ENCODE measurements around the gene SPOCK3. TPM values are rescaled to one million over a fixed set of nuclear protein-coding genes. Genes with fewer than 3 reads are reported as not detected.
A peak's percentile ranks its signal among the peaks of the same experiment; 100 is the strongest.

The SPOCK3 gene
- total and polyA plus RNA-seq, 7 donors: 0.39 to 3.9 (median 1.4) TPM; not detected in 2

DNA sequence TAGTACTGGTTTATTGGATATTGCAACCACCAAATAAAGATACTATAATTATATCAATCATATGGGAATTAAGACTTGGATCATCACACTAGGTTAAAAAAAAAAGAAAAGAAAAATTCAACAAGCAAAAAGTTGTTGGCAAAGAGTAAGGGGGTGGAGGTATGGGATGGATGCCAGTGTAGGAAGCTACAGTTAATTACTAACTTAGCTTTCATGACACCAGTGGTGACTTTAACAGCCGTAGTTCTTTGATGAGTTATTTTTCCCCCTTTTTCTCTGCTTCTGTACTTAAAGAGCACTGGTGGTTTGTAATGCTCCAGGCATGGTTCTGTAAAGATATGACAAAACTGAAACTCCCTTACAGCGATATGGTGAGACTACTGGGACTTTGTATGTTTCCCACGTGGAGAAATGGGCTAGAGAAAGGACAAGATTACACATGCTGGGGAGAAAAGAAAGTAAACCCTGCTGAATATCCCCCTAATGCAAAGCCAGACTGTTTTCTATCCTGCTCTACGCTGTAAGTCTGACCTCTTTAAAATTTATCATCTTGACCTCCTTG, 210.8 kb downstream of the SPOCK3 start:
- intact Hi-C loops (cut with DNase I): loop anchor here (5.0 kb wide), 1 partner anchor 1129 kb away; no protein-coding TSS in a partner anchor
- Histone ChIP-seq H3K4me3 (no peak overlapping the region), H3K27ac (no peak overlapping the region), H3K36me3 (no peaks in the 10 kb centered on the region), H3K9me3 (no peaks in the 10 kb centered on the region), H3K27me3 (no peaks in the 10 kb centered on the region), H3K4me1 (no peaks in the 10 kb centered on the region)
- 30 to 56% methylated on average over 4 of the region's 4 CpGs for WGBS, 2 donors
- DNase-seq: no peak
- no peak for TF ChIP-seq POLR2A (IDR thresholded peaks at IDR 0.05)
- TF ChIP-seq POLR2AphosphoS5 (IDR thresholded peaks at IDR 0.05): no peak
- TF ChIP-seq, protein P1, sequence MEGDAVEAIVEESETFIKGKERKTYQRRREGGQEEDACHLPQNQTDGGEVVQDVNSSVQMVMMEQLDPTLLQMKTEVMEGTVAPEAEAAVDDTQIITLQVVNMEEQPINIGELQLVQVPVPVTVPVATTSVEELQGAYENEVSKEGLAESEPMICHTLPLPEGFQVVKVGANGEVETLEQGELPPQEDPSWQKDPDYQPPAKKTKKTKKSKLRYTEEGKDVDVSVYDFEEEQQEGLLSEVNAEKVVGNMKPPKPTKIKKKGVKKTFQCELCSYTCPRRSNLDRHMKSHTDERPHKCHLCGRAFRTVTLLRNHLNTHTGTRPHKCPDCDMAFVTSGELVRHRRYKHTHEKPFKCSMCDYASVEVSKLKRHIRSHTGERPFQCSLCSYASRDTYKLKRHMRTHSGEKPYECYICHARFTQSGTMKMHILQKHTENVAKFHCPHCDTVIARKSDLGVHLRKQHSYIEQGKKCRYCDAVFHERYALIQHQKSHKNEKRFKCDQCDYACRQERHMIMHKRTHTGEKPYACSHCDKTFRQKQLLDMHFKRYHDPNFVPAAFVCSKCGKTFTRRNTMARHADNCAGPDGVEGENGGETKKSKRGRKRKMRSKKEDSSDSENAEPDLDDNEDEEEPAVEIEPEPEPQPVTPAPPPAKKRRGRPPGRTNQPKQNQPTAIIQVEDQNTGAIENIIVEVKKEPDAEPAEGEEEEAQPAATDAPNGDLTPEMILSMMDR (IDR thresholded peaks at IDR 0.05): no peak
- no peak for TF ChIP-seq EP300 (IDR thresholded peaks at IDR 0.05)

- Histone ChIP-seq H3K9me3 (no peaks in the 10 kb centered on the region), H3K27ac (no peak overlapping the region), H3K4me1 (no peaks in the 10 kb centered on the region), H3K27me3 (no peaks in the 10 kb centered on the region), H3K36me3 (no peaks in the 10 kb centered on the region), H3K4me3 (no peak overlapping the region)
- intact Hi-C loops (cut with DNase I): loop anchor here (2.0 to 5.0 kb wide), 2 partner anchors 1055 to 1131 kb away; no protein-coding TSS in a partner anchor
- peak; percentile 66 for DNase-seq
- TF ChIP-seq, protein P1 (IDR thresholded peaks at IDR 0.05): peak in 3 of 4 experiments; percentile 57 to 75 (median 58)
- no peak for TF ChIP-seq EP300 (IDR thresholded peaks at IDR 0.05)
- TF ChIP-seq POLR2A (IDR thresholded peaks at IDR 0.05): no peak
- 8 to 22% methylated on average over 11 of the region's 11 CpGs for WGBS, 2 donors
These were observed 212.6 kb downstream of the SPOCK3 start for GRCh38 chr4:167021545-167022155.

GRCh38 chr4:167020410-167020809, 213.9 kb downstream of the SPOCK3 start:
- intact Hi-C loops (cut with DNase I): loop anchor here (2.0 to 5.0 kb wide), 2 partner anchors 1056 to 1132 kb away; no protein-coding TSS in a partner anchor
- 19 to 44% methylated on average over 1 of the region's 1 CpG for whole genome bisulfite sequencing, 2 donors
- no peak for DNase-seq

DNA sequence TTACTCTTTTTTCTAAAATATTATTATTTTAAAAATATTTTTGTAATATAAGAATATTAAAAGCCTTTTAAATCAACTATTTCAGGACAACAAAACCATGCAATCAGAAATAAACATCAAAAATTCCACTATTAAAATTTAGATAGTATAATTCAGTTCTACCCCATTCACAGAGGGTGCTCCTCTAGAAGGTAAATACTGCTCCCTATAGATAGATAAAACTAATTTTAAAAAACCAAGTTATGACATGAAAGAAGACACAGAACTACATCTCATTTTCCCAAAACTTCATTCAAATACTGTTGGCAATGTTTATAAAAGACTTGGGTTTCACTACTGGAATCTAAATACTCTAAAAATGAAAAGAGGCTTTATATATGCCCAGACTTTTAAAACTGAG, 219.3 kb downstream of the SPOCK3 start:
- no peaks in the 10 kb centered on the region for H3K4me1 ChIP-seq
- no peaks in the 10 kb centered on the region for H3K36me3 ChIP-seq
- H3K4me3 ChIP-seq: no peak overlapping the region
- DNase-seq: no peak
- H3K27me3 ChIP-seq: no peaks in the 10 kb centered on the region
- no peak overlapping the region for H3K27ac ChIP-seq
- intact Hi-C loops (cut with DNase I): no loop called here
- no peaks in the 10 kb centered on the region for H3K9me3 ChIP-seq
- no peak for TF ChIP-seq POLR2AphosphoS5 (IDR thresholded peaks at IDR 0.05)
- no peak for TF ChIP-seq EP300 (IDR thresholded peaks at IDR 0.05)
- TF ChIP-seq, protein P1 (IDR thresholded peaks at IDR 0.05): no peak
- no peak for TF ChIP-seq POLR2A (IDR thresholded peaks at IDR 0.05)

More at GRCh38 chr4:167020410-167020809, 213.9 kb downstream of the SPOCK3 start:
- no peaks in the 10 kb centered on the region for H3K27me3 ChIP-seq
- no peak overlapping the region for H3K27ac ChIP-seq
- no peak overlapping the region for H3K4me3 ChIP-seq
- no peaks in the 10 kb centered on the region for H3K9me3 ChIP-seq
- no peaks in the 10 kb centered on the region for H3K36me3 ChIP-seq
- H3K4me1 ChIP-seq: no peaks in the 10 kb centered on the region
- TF ChIP-seq EP300 (IDR thresholded peaks at IDR 0.05): no peak
- no peak for TF ChIP-seq POLR2AphosphoS5 (IDR thresholded peaks at IDR 0.05)
- TF ChIP-seq POLR2A (IDR thresholded peaks at IDR 0.05): no peak
- TF ChIP-seq, protein P1 (IDR thresholded peaks at IDR 0.05): no peak

Measured in sigmoid colon (tissue), 7 donors.